ENCODE data around the gene FAIM2.
A peak's percentile ranks its signal among the peaks of the same experiment; 100 is the strongest.
"Not testable (repeated sequence)": the region's sequence is repeated elsewhere in the genome, so short reads cannot be mapped to it uniquely, and the experiment has no call there.

FAIM2 gene

DNA sequence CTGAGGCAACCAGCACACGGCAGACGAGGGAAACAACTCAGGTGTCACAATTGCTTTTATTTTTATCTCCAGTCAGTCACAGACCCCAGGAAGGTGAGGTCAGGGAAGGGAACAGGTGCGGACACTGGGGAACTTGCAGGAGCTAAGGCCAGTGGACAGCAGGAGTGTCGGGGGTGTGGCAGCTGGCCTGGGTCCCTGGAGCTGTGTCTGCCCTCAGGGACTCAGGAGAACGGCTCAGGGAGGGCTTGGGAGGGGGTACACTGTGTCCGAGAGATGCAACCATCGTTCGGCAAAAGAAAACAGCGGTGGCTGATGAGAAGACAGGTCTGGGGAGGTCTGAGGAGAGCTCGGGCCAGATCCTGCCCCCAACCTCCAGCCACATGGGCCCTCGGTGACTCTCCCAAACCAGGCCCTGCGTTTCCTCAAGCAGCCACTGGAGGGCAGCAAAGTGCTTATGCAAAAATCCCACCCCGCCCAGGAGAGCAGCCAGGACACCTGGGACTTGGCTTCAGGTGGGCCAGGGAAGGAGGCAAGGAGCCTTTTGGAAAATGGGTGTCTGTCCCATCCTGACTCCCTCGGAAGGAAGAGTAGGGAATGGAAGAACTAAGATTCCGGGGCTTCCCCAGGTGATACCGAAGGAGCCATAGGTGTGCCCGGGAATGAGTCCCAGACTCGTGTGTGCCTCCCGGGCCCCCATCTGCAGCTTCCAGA, 36.7 kb downstream of the FAIM2 start:
- H3K4me3 ChIP-seq (ENCODE audit: low read depth, low read length): no peak overlapping the region
- TF ChIP-seq, protein P1, sequence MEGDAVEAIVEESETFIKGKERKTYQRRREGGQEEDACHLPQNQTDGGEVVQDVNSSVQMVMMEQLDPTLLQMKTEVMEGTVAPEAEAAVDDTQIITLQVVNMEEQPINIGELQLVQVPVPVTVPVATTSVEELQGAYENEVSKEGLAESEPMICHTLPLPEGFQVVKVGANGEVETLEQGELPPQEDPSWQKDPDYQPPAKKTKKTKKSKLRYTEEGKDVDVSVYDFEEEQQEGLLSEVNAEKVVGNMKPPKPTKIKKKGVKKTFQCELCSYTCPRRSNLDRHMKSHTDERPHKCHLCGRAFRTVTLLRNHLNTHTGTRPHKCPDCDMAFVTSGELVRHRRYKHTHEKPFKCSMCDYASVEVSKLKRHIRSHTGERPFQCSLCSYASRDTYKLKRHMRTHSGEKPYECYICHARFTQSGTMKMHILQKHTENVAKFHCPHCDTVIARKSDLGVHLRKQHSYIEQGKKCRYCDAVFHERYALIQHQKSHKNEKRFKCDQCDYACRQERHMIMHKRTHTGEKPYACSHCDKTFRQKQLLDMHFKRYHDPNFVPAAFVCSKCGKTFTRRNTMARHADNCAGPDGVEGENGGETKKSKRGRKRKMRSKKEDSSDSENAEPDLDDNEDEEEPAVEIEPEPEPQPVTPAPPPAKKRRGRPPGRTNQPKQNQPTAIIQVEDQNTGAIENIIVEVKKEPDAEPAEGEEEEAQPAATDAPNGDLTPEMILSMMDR (IDR thresholded peaks at IDR 0.05; ENCODE audit: borderline replicate concordance, insufficient read depth, low read depth, low read length): peak; percentile 98

DNA sequence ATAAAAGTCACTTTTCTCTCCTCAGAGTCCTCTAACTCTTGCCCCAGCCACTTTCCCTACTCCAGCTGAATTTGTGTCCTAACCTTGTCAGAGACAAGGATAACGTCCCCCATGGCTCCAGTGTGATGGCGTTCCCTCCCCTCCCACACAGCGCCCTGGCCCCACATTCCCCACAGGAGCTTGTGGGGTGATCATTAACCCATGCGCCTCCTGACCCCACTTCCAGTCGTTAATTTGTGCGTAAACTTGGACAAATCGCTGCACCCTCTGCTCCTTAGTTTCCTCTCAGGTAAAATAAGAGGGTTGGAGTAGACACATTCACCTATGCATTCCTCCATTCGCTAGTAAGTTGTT, 37.9 kb downstream of the FAIM2 start:
- no peak overlapping the region for H3K4me3 ChIP-seq (ENCODE audit: low read depth, low read length)

DNA sequence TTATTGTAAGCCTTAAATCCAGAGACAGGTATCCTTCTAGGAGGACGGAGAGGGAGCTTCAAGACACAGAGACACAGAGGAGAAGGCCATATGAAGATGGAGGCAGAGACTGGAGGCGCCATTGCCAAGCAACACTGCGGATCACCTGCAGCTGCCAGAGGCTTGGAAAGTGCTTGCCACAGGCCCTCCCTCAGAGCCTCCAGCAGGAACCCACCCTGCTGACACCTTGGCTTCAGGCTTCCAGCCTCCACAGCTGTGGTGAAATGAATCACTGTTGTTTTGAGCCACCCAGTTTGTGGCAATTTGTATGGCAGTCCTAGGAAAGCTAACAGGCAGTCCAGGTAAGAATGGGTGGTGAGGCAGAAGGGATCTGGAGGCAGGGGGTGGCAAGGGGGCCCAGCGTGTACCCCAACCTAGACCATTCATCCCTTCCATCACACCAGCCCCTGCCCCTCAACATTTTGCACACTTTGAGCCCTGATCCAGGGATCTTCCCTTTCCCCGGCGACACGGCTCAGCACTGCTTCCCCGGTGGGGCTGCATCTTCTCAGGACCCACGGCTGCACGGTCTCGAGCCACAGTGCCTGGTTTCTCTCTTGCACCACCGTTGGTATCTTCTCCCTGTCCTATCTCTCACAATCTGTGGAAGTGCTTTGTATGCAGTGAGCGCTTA, 38.5 kb downstream of the FAIM2 start:
- no peak overlapping the region for H3K4me3 ChIP-seq (ENCODE audit: low read depth, low read length)
- TF ChIP-seq, protein P1 (IDR thresholded peaks at IDR 0.05; ENCODE audit: borderline replicate concordance, insufficient read depth, low read depth, low read length): no peak

More for the DNA sequence above, 37.9 kb downstream of the FAIM2 start:
- TF ChIP-seq, protein P1 (IDR thresholded peaks at IDR 0.05; ENCODE audit: borderline replicate concordance, insufficient read depth, low read depth, low read length): no peak

DNA sequence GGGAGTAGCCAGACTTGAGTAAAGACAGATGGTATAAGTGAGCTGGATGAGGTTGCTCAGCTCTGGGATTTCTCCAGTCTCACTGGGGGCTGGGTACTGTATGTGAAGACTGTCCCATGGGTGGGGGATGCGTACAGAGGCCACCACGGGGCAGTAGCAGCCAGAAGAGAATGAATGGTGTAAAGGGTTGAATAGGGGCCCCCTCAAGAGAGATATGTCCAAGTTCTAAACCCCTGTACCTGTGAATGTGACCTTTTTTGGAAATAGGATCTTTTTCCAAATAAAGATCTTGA, 39.0 kb downstream of the FAIM2 start:
- H3K4me3 ChIP-seq (ENCODE audit: low read depth, low read length): no peak overlapping the region
- TF ChIP-seq, protein P1 (IDR thresholded peaks at IDR 0.05; ENCODE audit: borderline replicate concordance, insufficient read depth, low read depth, low read length): no peak

DNA sequence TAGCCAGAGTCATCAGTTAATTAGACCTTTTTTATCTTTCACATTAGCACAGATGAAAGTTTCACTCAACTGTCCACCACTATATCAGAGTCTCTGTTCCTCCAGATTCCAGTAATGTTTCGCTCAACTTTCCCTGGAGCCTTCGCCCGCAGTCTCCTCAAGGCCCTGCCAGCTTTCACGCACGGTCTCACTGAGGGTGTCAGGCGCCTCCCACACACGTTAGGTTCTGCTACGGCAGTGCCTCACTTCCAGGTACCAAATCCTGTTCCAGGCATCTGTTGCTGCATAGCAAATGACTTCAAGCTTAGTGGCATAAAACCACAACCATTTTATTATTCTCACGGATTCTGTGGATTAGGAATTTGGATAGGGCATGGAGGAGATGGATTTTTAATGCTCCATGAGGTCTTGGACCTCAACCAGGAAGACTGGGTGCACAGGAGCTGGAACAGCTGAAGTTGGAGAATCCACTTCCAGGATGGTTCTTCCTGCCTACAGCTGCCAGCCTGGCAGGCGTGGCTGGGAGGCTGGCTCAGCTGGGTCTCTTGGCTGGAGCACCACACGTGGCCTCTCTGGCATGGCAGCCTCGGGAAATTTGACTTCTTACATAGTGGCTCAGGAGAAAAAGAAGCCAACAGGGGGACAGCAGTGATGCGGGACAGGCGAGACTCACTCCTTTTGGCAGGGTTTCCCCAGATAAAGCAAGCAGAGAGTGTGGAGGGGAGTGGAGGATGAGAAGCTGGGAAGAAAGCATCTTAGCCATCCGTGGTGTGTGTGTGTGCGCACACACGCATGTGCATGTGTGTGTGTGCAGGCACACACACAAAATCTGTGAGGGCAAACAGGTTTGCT, 39.5 kb downstream of the FAIM2 start:
- TF ChIP-seq, protein P1 (IDR thresholded peaks at IDR 0.05; ENCODE audit: borderline replicate concordance, insufficient read depth, low read depth, low read length): no peak

DNA sequence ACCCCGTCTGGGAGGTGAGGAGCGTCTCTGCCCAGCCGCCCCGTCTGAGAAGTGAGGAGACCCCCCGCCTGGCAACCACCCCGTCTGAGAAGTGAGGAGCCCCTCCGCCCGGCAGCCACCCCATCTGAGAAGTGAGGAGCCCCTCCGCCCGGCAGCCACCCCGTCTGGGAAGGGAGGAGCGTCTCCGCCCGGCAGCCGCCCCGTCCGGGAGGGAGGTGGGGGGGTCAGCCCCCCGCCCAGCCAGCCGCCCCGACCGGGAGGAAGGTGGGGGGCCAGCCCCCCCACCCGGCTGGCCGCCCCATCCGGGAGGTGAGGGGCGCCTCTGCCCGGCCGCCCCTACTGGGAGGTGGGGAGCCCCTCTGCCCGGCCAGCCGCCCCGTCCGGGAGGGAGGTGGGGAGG, 42.8 kb downstream of the FAIM2 start:
- not testable (repeated sequence) for H3K4me3 ChIP-seq (ENCODE audit: low read depth, low read length)

More for the DNA sequence above, 39.5 kb downstream of the FAIM2 start:
- H3K4me3 ChIP-seq (ENCODE audit: low read depth, low read length): no peak overlapping the region

DNA sequence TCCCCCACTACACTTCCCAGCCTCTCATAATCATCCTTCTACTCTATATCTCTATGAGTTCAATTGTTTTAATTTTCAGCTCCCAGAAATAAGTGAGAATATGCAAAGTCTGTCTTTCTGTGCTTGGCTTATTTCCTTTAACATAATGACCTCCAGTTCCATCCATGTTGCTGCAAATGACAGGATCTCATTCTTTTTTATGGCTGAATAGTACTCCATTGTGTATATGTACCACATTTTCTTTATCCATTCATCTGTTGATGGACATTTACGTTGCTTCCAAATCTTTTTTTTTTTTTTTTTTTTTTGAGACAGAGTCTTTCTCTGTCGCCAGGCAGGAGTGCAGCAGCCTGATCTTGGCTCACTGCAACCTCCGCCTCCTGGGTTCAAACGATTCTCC, 47.8 kb downstream of the FAIM2 start:
- H3K4me3 ChIP-seq (ENCODE audit: low read depth, low read length): not testable (repeated sequence)

DNA sequence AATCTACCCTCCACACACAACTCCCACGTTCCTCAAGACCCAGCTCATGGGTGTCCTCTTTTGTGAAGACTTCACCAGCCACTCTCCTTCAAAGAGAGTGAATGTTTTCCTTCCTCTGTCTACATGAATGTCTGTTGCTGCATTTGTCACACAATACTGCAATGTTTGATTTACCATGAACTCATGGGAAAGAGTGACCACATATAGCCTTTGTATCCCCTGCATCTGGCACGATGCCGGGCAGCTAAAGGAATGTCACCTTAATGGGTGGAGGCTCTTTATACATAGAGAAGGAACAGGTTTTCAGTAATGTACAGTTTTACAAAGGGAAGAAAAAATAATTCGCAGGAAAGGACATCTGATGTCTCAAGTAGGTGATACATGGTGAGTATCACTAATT, 48.7 kb downstream of the FAIM2 start:
- TF ChIP-seq, protein P1 (IDR thresholded peaks at IDR 0.05; ENCODE audit: borderline replicate concordance, insufficient read depth, low read depth, low read length): no peak
- H3K4me3 ChIP-seq (ENCODE audit: low read depth, low read length): no peak overlapping the region

All from GM12875 (cell line).